Stimulated activated CD8-positive, alpha-beta memory T cell treated with anti-CD3 and anti-CD28 coated beads, Interleukin-7, amount 100 ng/mL, for 48 hours (primary cell): ENCODE results near the gene HMCN2.
"Not testable (repeated sequence)": the region's sequence is repeated elsewhere in the genome, so short reads cannot be mapped to it uniquely, and the experiment has no call there.

Source experiments
- DNase-seq, 2 donors: peaks; one replicate each; pipeline ENCODE4 v3.0.0-alpha.2; 2020; ENCODE audit warnings: low read depth in 1 of 2; ENCODE audit errors: extremely low read depth in 1 of 2

Gene HMCN2

GRCh38 chr9:130262771-130263170 is 2.8 kb upstream of the HMCN2 start:
- DNase-seq = no peak

- DNase-seq = no peak
Observed at GRCh38 chr9:130263601-130264413, 1.8 kb upstream of the HMCN2 start.

- no peak for DNase-seq
Observed at GRCh38 chr9:130264414-130265350, 878 bp upstream of the HMCN2 start.

GRCh38 chr9:130266236-130267098 is 907 bp downstream of the HMCN2 start:
- no peak for DNase-seq

GRCh38 chr9:130267930-130268329 is 2.4 kb downstream of the HMCN2 start:
- DNase-seq = no peak

- no peak for DNase-seq
Observed at GRCh38 chr9:130268521-130269211, 3.1 kb downstream of the HMCN2 start.

GRCh38 chr9:130271473-130271872 is 5.9 kb downstream of the HMCN2 start:
- no peak for DNase-seq

GRCh38 chr9:130275156-130275555 is 9.6 kb downstream of the HMCN2 start:
- no peak for DNase-seq

- DNase-seq = no peak
Observed at GRCh38 chr9:130276121-130276520, 10.6 kb downstream of the HMCN2 start.

GRCh38 chr9:130276955-130277354 is 11.4 kb downstream of the HMCN2 start:
- no peak for DNase-seq

GRCh38 chr9:130277525-130277924 is 12.0 kb downstream of the HMCN2 start:
- DNase-seq = not testable (repeated sequence)

- no peak for DNase-seq
Observed at GRCh38 chr9:130283539-130284248, 18.1 kb downstream of the HMCN2 start.

GRCh38 chr9:130284249-130284625 is 18.7 kb downstream of the HMCN2 start:
- no peak for DNase-seq

- DNase-seq = no peak
Observed at GRCh38 chr9:130284690-130285089, 19.1 kb downstream of the HMCN2 start.

- DNase-seq = no peak
Observed at GRCh38 chr9:130285271-130285670, 19.7 kb downstream of the HMCN2 start.

GRCh38 chr9:130286072-130286770 is 20.7 kb downstream of the HMCN2 start:
- DNase-seq = no peak

GRCh38 chr9:130286781-130287428 is 21.3 kb downstream of the HMCN2 start:
- DNase-seq = no peak

- DNase-seq = no peak
Observed at GRCh38 chr9:130287736-130288135, 22.2 kb downstream of the HMCN2 start.

- DNase-seq = no peak
Observed at GRCh38 chr9:130288393-130288792, 22.8 kb downstream of the HMCN2 start.
